Medulla oblongata (tissue), 1 donor: ENCODE results near the gene MAP7D2.

Experiments
- DNase-seq: peaks from one replicate; pipeline ENCODE4 v3.0.0-alpha.2; 2015; ENCODE audit errors: extremely low spot score

Gene MAP7D2

GRCh38 chrX:20038966-20039365, 77.7 kb downstream of the MAP7D2 start:
- no peak for DNase-seq

GRCh38 chrX:20037186-20037585, 79.5 kb downstream of the MAP7D2 start:
- DNase-seq, result no peak

GRCh38 chrX:20032201-20032600, 84.5 kb downstream of the MAP7D2 start:
- no peak for DNase-seq

- DNase-seq, result no peak
Measured at GRCh38 chrX:20029728-20030127, 87.0 kb downstream of the MAP7D2 start.

GRCh38 chrX:20028588-20028987, 88.1 kb downstream of the MAP7D2 start:
- DNase-seq, result no peak

GRCh38 chrX:20026278-20026677, 90.4 kb downstream of the MAP7D2 start:
- no peak for DNase-seq

- no peak for DNase-seq
Measured at GRCh38 chrX:20019672-20020365, 96.9 kb downstream of the MAP7D2 start.

GRCh38 chrX:20016616-20016945, 100.1 kb downstream of the MAP7D2 start:
- DNase-seq, result no peak

GRCh38 chrX:20015945-20016615, 100.6 kb downstream of the MAP7D2 start:
- no peak for DNase-seq

GRCh38 chrX:20015422-20015821, 101.3 kb downstream of the MAP7D2 start:
- DNase-seq, result no peak

- no peak for DNase-seq
Measured at GRCh38 chrX:20011608-20012007, 105.1 kb downstream of the MAP7D2 start.

- no peak for DNase-seq
Measured at GRCh38 chrX:20007962-20008622, 108.6 kb downstream of the MAP7D2 start.

- no peak for DNase-seq
Measured at GRCh38 chrX:20005883-20006282, 110.8 kb downstream of the MAP7D2 start.

- DNase-seq, result no peak
Measured at GRCh38 chrX:20001588-20001987, 115.1 kb downstream of the MAP7D2 start.

GRCh38 chrX:19991350-19991718, 125.4 kb downstream of the MAP7D2 start:
- DNase-seq, result no peak

- DNase-seq, result peak; percentile 89
Measured at GRCh38 chrX:19990556-19991349, 126.0 kb downstream of the MAP7D2 start, which contains the start of gene BCLAF3. Gene BCLAF3, minus strand, starts transcription at chrX:19991061. Its CDS starts 20,797 bp downstream, at chrX:19970264.

GRCh38 chrX:19990151-19990555, 126.6 kb downstream of the MAP7D2 start:
- DNase-seq, result peak; percentile 3

- DNase-seq, result no peak
Measured at GRCh38 chrX:19987856-19988255, 128.9 kb downstream of the MAP7D2 start.

GRCh38 chrX:19986531-19986930, 130.2 kb downstream of the MAP7D2 start:
- DNase-seq, result no peak

- no peak for DNase-seq
Measured at GRCh38 chrX:19981947-19982346, 134.8 kb downstream of the MAP7D2 start.

- no peak for DNase-seq
Measured at GRCh38 chrX:19975845-19976244, 140.9 kb downstream of the MAP7D2 start.

GRCh38 chrX:19972984-19973383, 143.7 kb downstream of the MAP7D2 start:
- DNase-seq, result no peak
